PFSK-1 (cell line): Measurements from ENCODE around the gene UCP3.

ENCODE experiments used
- POLR2AphosphoS5 ChIP-seq: IDR thresholded peaks from 2 replicates; pipeline ENCODE4 v1.6.1; 2012; ENCODE audit warnings: low read depth, mild to moderate bottlenecking, control low read depth, low read length, moderate library complexity
- REST ChIP-seq, 2 experiments: IDR thresholded peaks; 2 replicates each; pipeline versions ENCODE4 v1.6.1 to v1.8.0; 2011 to 2012; ENCODE audit warnings: low read depth in 2 of 2, low read length in 2 of 2, control low read depth in 1 of 2, inconsistent platforms in 1 of 2, mild to moderate bottlenecking in 1 of 2, moderate library complexity in 1 of 2; ENCODE audit not compliant: insufficient read depth in 1 of 2

- TF ChIP-seq REST (IDR thresholded peaks at IDR 0.05; ENCODE audit: insufficient read depth in 1 of 2, low read depth in 2 of 2, low read length in 2 of 2) (no peak), POLR2AphosphoS5 (no peak)
These were observed 47.1 kb upstream of the UCP3 start for GRCh38 chr11:74055938-74056337.
